ENCODE data around the gene TTC12. TPM values are rescaled to one million over a fixed set of nuclear protein-coding genes. Genes with fewer than 3 reads are reported as not detected.

Gene TTC12
- total RNA-seq, 1 experiment from 2014 or later = 19.4 TPM

DNA sequence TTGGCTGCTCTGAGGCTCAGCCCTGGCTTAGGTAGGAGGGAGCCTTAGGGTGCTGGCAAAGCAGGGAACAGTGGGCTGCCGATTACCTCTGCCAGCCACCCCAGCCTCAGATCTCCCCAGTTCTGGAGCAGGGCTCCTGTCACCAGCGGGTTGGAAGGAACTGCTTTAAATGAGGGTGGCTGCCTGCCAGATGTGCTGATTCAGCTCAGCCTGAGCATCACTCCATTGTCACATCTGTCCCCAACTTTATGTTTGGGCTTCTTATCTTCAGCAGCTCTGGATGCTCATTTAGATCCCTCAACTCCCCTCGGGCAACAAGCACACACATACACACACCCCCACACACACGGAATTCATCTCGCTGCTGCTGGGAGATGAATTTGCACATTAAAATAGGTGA, 56.3 kb downstream of the TTC12 start:
- no peaks in the 10 kb centered on the region for H3K4me1 ChIP-seq
- Mint-ChIP-seq H3K36me3 (ENCODE audit: insufficient read depth, unreplicated experiment) (no peaks in the 10 kb centered on the region), H3K27ac (ENCODE audit: unreplicated experiment) (no peak overlapping the region), H3K4me3 (ENCODE audit: unreplicated experiment) (no peak overlapping the region), H3K9me3 (ENCODE audit: unreplicated experiment) (no peaks in the 10 kb centered on the region), H3K4me1 (ENCODE audit: low read depth, unreplicated experiment) (no peaks in the 10 kb centered on the region), H3K27me3 (ENCODE audit: insufficient read depth, unreplicated experiment) (no peaks in the 10 kb centered on the region)
- no peaks in the 10 kb centered on the region for H3K9me3 ChIP-seq
- POLR2A ChIA-PET = no interaction called here
- no TSS peak for BruUV-seq (replicated peaks)
- DNase-seq = no peak
- CTCF ChIA-PET = no interaction called here
- intact Hi-C loops (cut with micrococcal nuclease; ENCODE audit: unreplicated experiment) = no loop called here
- no peak for TF ChIP-seq CTCF (IDR thresholded peaks at IDR 0.05; ENCODE audit: insufficient read depth in 1 of 2, low read depth in 1 of 2, low read length in 1 of 2, severe bottlenecking in 1 of 2, unreplicated experiment in 1 of 2)
- H3K4me3 ChIP-seq (ENCODE audit: low read depth, low read length) = no peak overlapping the region
- H3K36me3 ChIP-seq (ENCODE audit: control insufficient read depth, insufficient read depth, low read length) = no peaks in the 10 kb centered on the region
- no peaks in the 10 kb centered on the region for H3K27me3 ChIP-seq (replicated peaks; ENCODE audit: control insufficient read depth, insufficient read depth, low read length)

GRCh38 chr11:113372309-113372708, 57.9 kb downstream of the TTC12 start:
- no peak overlapping the region for H3K27ac Mint-ChIP-seq (ENCODE audit: unreplicated experiment)
- POLR2A ChIA-PET = no interaction called here
- no peak overlapping the region for H3K4me3 Mint-ChIP-seq (ENCODE audit: unreplicated experiment)
- H3K4me3 ChIP-seq (ENCODE audit: low read depth, low read length) = no peak overlapping the region
- no peaks in the 10 kb centered on the region for H3K36me3 ChIP-seq (ENCODE audit: control insufficient read depth, insufficient read depth, low read length)
- H3K36me3 Mint-ChIP-seq (ENCODE audit: insufficient read depth, unreplicated experiment) = no peaks in the 10 kb centered on the region
- H3K4me1 Mint-ChIP-seq (ENCODE audit: low read depth, unreplicated experiment) = no peaks in the 10 kb centered on the region
- DNase-seq = no peak
- no peaks in the 10 kb centered on the region for H3K27me3 Mint-ChIP-seq (ENCODE audit: insufficient read depth, unreplicated experiment)
- peak in 1 of 2 experiments; percentile 51 for TF ChIP-seq CTCF (IDR thresholded peaks at IDR 0.05; ENCODE audit: insufficient read depth in 1 of 2, low read depth in 1 of 2, low read length in 1 of 2, severe bottlenecking in 1 of 2, unreplicated experiment in 1 of 2)
- intact Hi-C loops (cut with micrococcal nuclease; ENCODE audit: unreplicated experiment) = loop anchor here (1.0 kb wide), 2 partner anchors 160 to 359 kb away; no protein-coding TSS in a partner anchor
- no peaks in the 10 kb centered on the region for H3K9me3 ChIP-seq
- H3K9me3 Mint-ChIP-seq (ENCODE audit: unreplicated experiment) = no peaks in the 10 kb centered on the region
- H3K27me3 ChIP-seq (replicated peaks; ENCODE audit: control insufficient read depth, insufficient read depth, low read length) = no peaks in the 10 kb centered on the region
- no peaks in the 10 kb centered on the region for H3K4me1 ChIP-seq
- CTCF ChIA-PET = interaction anchor here (0.7 kb wide), 1 partner anchor 13 kb away, joined by 3 read pairs; no protein-coding TSS in a partner anchor
- BruUV-seq (replicated peaks) = no TSS peak

GRCh38 chr11:113373306-113373705, 58.9 kb downstream of the TTC12 start:
- Histone ChIP-seq H3K36me3 (ENCODE audit: control insufficient read depth, insufficient read depth, low read length) (no peaks in the 10 kb centered on the region), H3K27me3 (replicated peaks; ENCODE audit: control insufficient read depth, insufficient read depth, low read length) (no peaks in the 10 kb centered on the region), H3K4me1 (no peaks in the 10 kb centered on the region), H3K9me3 (no peaks in the 10 kb centered on the region), H3K4me3 (ENCODE audit: low read depth, low read length) (no peak overlapping the region)
- Mint-ChIP-seq H3K9me3 (ENCODE audit: unreplicated experiment) (no peaks in the 10 kb centered on the region), H3K36me3 (ENCODE audit: insufficient read depth, unreplicated experiment) (no peaks in the 10 kb centered on the region), H3K27ac (ENCODE audit: unreplicated experiment) (no peak overlapping the region), H3K4me1 (ENCODE audit: low read depth, unreplicated experiment) (no peaks in the 10 kb centered on the region), H3K27me3 (ENCODE audit: insufficient read depth, unreplicated experiment) (no peaks in the 10 kb centered on the region), H3K4me3 (ENCODE audit: unreplicated experiment) (no peak overlapping the region)
- intact Hi-C loops (cut with micrococcal nuclease; ENCODE audit: unreplicated experiment) = no loop called here
- BruUV-seq (replicated peaks) = no TSS peak
- POLR2A ChIA-PET = no interaction called here
- TF ChIP-seq CTCF (IDR thresholded peaks at IDR 0.05; ENCODE audit: insufficient read depth in 1 of 2, low read depth in 1 of 2, low read length in 1 of 2, severe bottlenecking in 1 of 2, unreplicated experiment in 1 of 2) = no peak
- no peak for DNase-seq
- CTCF ChIA-PET = interaction anchor here (0.5 kb wide), 1 partner anchor 182 kb away, joined by 3 read pairs; no protein-coding TSS in a partner anchor
